Stimulated activated CD8-positive, alpha-beta memory T cell treated with anti-CD3 and anti-CD28 coated beads, Interleukin-15, amount 100 ng/mL, for 24 hours (primary cell): ENCODE measurements around the gene SHC2.
"Not testable (repeated sequence)": the region's sequence is repeated elsewhere in the genome, so short reads cannot be mapped to it uniquely, and the experiment has no call there.

ENCODE experiments used
- DNase-seq: peaks from one replicate; pipeline ENCODE4 v3.0.0-alpha.2; 2020; ENCODE audit warnings: low read depth

SHC2 gene

GRCh38 chr19:447064-447426, 13.8 kb downstream of the SHC2 start:
- no peak for DNase-seq

- no peak for DNase-seq
These were observed 16.1 kb downstream of the SHC2 start for GRCh38 chr19:444677-445210.

GRCh38 chr19:443005-443404, 17.8 kb downstream of the SHC2 start:
- DNase-seq: no peak

GRCh38 chr19:442085-442484, 18.7 kb downstream of the SHC2 start:
- DNase-seq: no peak

GRCh38 chr19:441213-441836, 19.5 kb downstream of the SHC2 start:
- no peak for DNase-seq

GRCh38 chr19:440391-441212, 20.2 kb downstream of the SHC2 start:
- no peak for DNase-seq

- DNase-seq: no peak
These were observed 21.5 kb downstream of the SHC2 start for GRCh38 chr19:439167-439900.

- no peak for DNase-seq
These were observed 22.3 kb downstream of the SHC2 start for GRCh38 chr19:438416-438958.

- DNase-seq: no peak
These were observed 23.8 kb downstream of the SHC2 start for GRCh38 chr19:437041-437440.

GRCh38 chr19:436413-436950, 24.4 kb downstream of the SHC2 start:
- no peak for DNase-seq

GRCh38 chr19:435707-436412, 25.0 kb downstream of the SHC2 start:
- no peak for DNase-seq

GRCh38 chr19:435056-435706, 25.7 kb downstream of the SHC2 start:
- no peak for DNase-seq

GRCh38 chr19:434152-434960, 26.5 kb downstream of the SHC2 start:
- no peak for DNase-seq

- no peak for DNase-seq
These were observed 30.1 kb downstream of the SHC2 start for GRCh38 chr19:430701-431100.

GRCh38 chr19:428149-428548, 32.7 kb downstream of the SHC2 start:
- no peak for DNase-seq

- DNase-seq: not testable (repeated sequence)
These were observed 33.2 kb downstream of the SHC2 start for GRCh38 chr19:427675-428074.

- DNase-seq: no peak
These were observed 33.9 kb downstream of the SHC2 start for GRCh38 chr19:426725-427445.

- DNase-seq: no peak
These were observed 35.8 kb downstream of the SHC2 start for GRCh38 chr19:425056-425455.

- no peak for DNase-seq
These were observed 36.3 kb downstream of the SHC2 start for GRCh38 chr19:424546-424945.
